Myometrial cell (primary cell): ENCODE results near the gene ZNF141. TPM values are rescaled to one million over a fixed set of nuclear protein-coding genes. Genes with fewer than 3 reads are reported as not detected.

ENCODE experiments used
- total RNA-seq: library from RNA; depleted of rRNA; stranded (reverse); fragments of >200 nt; gene quantifications from 2 replicates; pipeline ENCODE4 v1.2.3, GENCODE V29; 2015

ZNF141 gene
- 4.0 and 4.8 TPM in 2 replicates for total RNA-seq

DNA sequence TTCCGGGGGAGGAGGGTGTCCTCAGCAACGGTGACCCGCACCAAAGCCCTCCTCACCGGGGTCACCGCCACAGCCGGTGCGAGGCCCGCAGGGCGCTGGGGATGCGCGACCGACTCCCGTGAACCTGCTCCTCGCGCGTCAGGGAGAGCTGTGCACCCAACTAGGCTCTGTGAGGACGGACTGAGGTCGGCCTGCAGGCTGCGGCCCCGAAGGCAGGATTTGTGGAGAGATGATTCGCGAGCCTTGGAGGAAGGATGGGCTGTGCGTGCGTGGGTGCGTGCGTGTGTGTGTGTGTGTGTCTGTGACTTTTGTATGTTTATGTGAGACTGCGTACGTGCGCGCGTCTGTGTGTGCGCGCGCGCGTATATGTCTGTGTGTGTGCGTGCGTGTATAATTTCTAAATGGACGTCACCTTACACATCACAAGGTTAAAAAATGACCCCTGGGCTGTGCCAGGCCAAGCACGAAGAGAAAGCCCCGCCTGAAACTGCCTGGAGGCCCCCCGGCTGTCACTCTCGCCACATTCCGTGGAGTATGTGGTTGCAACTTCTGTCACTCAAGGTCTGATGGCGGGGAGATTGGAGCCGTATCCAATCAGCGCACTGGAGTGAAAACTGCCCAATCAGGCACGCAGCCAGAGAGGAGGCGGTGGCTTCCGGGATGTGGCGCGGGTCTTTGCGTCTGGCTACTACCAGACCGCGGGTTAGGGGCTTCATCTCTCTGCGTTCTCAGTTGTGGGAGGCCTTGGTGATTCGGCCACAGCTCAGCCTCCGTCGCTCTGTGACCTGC, at the start of gene ZNF141:
Gene ZNF141 (plus strand): TSS at position 672 of the 789 bp plus-strand sequence. CDS start 170 bp downstream, outside the sequence.

DNA sequence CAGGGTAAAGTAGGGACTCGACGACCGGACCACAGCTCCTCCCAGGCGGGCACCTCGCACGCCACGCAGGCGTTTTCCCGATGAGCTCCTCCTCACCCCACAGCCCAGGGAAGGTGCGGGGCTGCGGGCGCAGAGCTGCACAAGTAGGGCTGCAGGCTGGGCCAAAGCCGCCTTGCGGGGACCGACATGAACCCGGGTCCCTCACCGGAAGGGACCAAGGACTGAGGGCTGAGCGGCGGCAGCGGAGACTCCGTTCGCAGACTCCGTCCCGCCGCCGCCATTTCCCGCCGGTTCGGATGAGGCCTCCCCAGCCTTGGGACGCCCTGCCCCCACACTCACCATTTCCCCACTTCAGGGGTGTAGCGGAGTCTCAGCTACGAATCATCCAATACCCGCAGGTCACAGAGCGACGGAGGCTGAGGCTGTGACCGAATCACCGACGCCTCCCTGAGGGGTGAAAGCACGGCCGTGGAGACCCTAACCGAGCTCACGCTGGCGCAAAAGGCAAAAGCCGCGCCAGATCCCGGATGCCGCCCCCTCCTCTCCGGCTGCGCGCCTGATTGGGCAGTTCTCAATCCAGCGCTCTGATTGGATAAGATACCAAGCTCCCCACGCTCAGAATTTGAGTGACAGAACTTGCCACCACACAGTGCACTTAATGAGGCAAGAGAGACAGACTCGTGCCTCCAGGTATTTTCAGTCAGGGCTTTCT, 32.5 kb upstream of the ZNF141 start, which contains the start of gene ZNF732:
Gene ZNF732 (minus strand): TSS at position 506 of the 712 bp plus-strand sequence. CDS start 164 bp downstream, at position 342.

Other genes with a start within 250 kb of the ZNF141 start
- gene ZNF718, start 213.3 kb upstream of the ZNF141 start, total RNA-seq, result 0.86 and 3.4 TPM in 2 replicates
- gene ZNF732, start 32.3 kb upstream of the ZNF141 start, total RNA-seq, result under 0.01 and 0.53 TPM in 2 replicates
- 5.3 and 6.1 TPM in 2 replicates for gene ZNF721, start 161.3 kb downstream of the ZNF141 start, total RNA-seq
- gene PIGG, start 161.4 kb downstream of the ZNF141 start, total RNA-seq, result 34.6 and 40.4 TPM in 2 replicates
- not detected in 2 replicates for gene TMEM271, start 238.5 kb downstream of the ZNF141 start, total RNA-seq